Activated T-cell treated with anti-CD3 and anti-CD28 coated beads, Interleukin-2, amount 50 U/mL, for 48 hours (primary cell): ENCODE measurements around the gene PHF19.
A peak's percentile ranks its signal among the peaks of the same experiment; 100 is the strongest.

Source experiments
- DNase-seq, 2 experiments: peaks; one replicate each; pipeline ENCODE4 v3.0.0-alpha.2; 2020

The PHF19 gene

GRCh38 chr9:120852240-120853010, 24.6 kb downstream of the PHF19 start:
- peak; percentile 13 to 15 for DNase-seq

GRCh38 chr9:120851449-120851848, 25.5 kb downstream of the PHF19 start:
- DNase-seq = peak; percentile 17

GRCh38 chr9:120850315-120850714, 26.7 kb downstream of the PHF19 start:
- DNase-seq = no peak

- peak in 1 of 2 experiments; percentile 16 for DNase-seq
Measured at GRCh38 chr9:120846906-120847305, 30.1 kb downstream of the PHF19 start.

GRCh38 chr9:120846251-120846889, 30.6 kb downstream of the PHF19 start:
- DNase-seq = peak in 1 of 2 experiments; percentile 23

GRCh38 chr9:120845255-120845654, 31.7 kb downstream of the PHF19 start:
- DNase-seq = peak; percentile 63 to 64

GRCh38 chr9:120842685-120843485, 34.1 kb downstream of the PHF19 start, which contains the start of gene PSMD5:
TSS of gene PSMD5 (minus strand) at chr9:120842922. CDS start at chr9:120842909, 13 bp downstream.
- DNase-seq = peak; percentile 96 to 98

GRCh38 chr9:120841930-120842684, 34.9 kb downstream of the PHF19 start:
- no peak for DNase-seq

- no peak for DNase-seq
Measured at GRCh38 chr9:120839146-120839545, 37.8 kb downstream of the PHF19 start.

GRCh38 chr9:120837921-120838320, 39.1 kb downstream of the PHF19 start:
- DNase-seq = no peak

- DNase-seq = no peak
Measured at GRCh38 chr9:120833325-120833724, 43.7 kb downstream of the PHF19 start.

GRCh38 chr9:120832807-120833206, 44.2 kb downstream of the PHF19 start:
- no peak for DNase-seq

GRCh38 chr9:120830865-120831264, 46.1 kb downstream of the PHF19 start:
- no peak for DNase-seq

GRCh38 chr9:120830151-120830550, 46.8 kb downstream of the PHF19 start:
- no peak for DNase-seq

GRCh38 chr9:120829650-120830049, 47.3 kb downstream of the PHF19 start:
- no peak for DNase-seq

- no peak for DNase-seq
Measured at GRCh38 chr9:120820095-120820494, 56.9 kb downstream of the PHF19 start.

- DNase-seq = no peak
Measured at GRCh38 chr9:120818595-120818994, 58.4 kb downstream of the PHF19 start.

GRCh38 chr9:120815075-120815474, 61.9 kb downstream of the PHF19 start:
- DNase-seq = no peak

GRCh38 chr9:120808931-120809330, 68.1 kb downstream of the PHF19 start:
- no peak for DNase-seq

GRCh38 chr9:120807607-120808379, 69.2 kb downstream of the PHF19 start:
- DNase-seq = no peak
